Right ventricle myocardium inferior (tissue), 1 donor: ENCODE results near the gene POLD4. TPM values are rescaled to one million over a fixed set of nuclear protein-coding genes. Genes with fewer than 3 reads are reported as not detected.
A peak's percentile ranks its signal among the peaks of the same experiment; 100 is the strongest.

Source experiments
- ATAC-seq: fragments of 200-7000 bp; cut with Tn5 transposase; one replicate; pipeline ENCODE4 v1.9.1; 2020; ENCODE audit warnings: mild to moderate bottlenecking, moderate library complexity
- DNase-seq: peaks from one replicate; pipeline ENCODE4 v3.0.0; 2021; ENCODE audit errors: missing footprints
- intact Hi-C: fragments of 100-400 bp; cut with DNase I; formaldehyde crosslinking; loops from one replicate; pipeline ENCODE4 v1.11.0; 2022
- total RNA-seq: library from RNA; stranded (reverse); fragmentation: NEBNext Ultra II Directional; extraction: Animal tissue kit (Norgen Biotek cat#: 25700); gene quantifications from one replicate; pipeline ENCODE4 v1.2.1, GENCODE V29; 2021
- donor health status: DM: no; HTN: yes; CAD: no; lungs with severe emphysema.

POLD4 gene
- total RNA-seq, 1 donor from 2014 or later: 49.7 TPM

- no peak for DNase-seq
- intact Hi-C loops: loop anchor here (1.0 kb wide), 1 partner anchor 24 kb away; no protein-coding TSS in a partner anchor
- no peak for ATAC-seq
These were observed 4.7 kb upstream of the POLD4 start for GRCh38 chr11:67357831-67358670.

- ATAC-seq (no peak), DNase-seq (no peak)
- intact Hi-C loops: loop anchor here (1.0 kb wide), 1 partner anchor 25 kb away; no protein-coding TSS in a partner anchor
These were observed 3.7 kb upstream of the POLD4 start for GRCh38 chr11:67356864-67357561.

- DNase-seq: no peak
- intact Hi-C loops: no loop called here
- no peak for ATAC-seq
These were observed 3.1 kb upstream of the POLD4 start for GRCh38 chr11:67356387-67356863.

- ATAC-seq (no peak), DNase-seq (no peak)
- intact Hi-C loops: no loop called here
These were observed 2.5 kb upstream of the POLD4 start for GRCh38 chr11:67355794-67356386.

GRCh38 chr11:67355023-67355793 is 1.9 kb upstream of the POLD4 start:
- intact Hi-C loops: no loop called here
- ATAC-seq: no peak
- no peak for DNase-seq

- intact Hi-C loops: loop anchor here (5.0 kb wide), 1 partner anchor 153 kb away; the partner anchor contains the start of genes CDK2AP2 and PITPNM1
- DNase-seq (no peak), ATAC-seq (peak; percentile 17)
These were observed 1.0 kb upstream of the POLD4 start for GRCh38 chr11:67354075-67355022.

GRCh38 chr11:67352546-67353316 is 615 bp downstream of the POLD4 start:
- intact Hi-C loops: loop anchor here (5.0 kb wide), 1 partner anchor 155 kb away; the partner anchor contains the start of genes CDK2AP2 and PITPNM1
- ATAC-seq: peak; percentile 8
- peak; percentile 80 for DNase-seq

GRCh38 chr11:67351275-67352005 is 1.9 kb downstream of the POLD4 start:
- intact Hi-C loops: loop anchor here (5.0 kb wide), 1 partner anchor 156 kb away; the partner anchor contains the start of genes CDK2AP2 and PITPNM1
- DNase-seq: no peak

GRCh38 chr11:67349928-67350465 is 3.3 kb downstream of the POLD4 start:
- intact Hi-C loops: loop anchor here (5.0 kb wide), 1 partner anchor 157 kb away; the partner anchor contains the start of genes CDK2AP2 and PITPNM1
- DNase-seq (no peak), ATAC-seq (no peak)

More at GRCh38 chr11:67351275-67352005, 1.9 kb downstream of the POLD4 start:
- no peak for ATAC-seq

- ATAC-seq (no peak), DNase-seq (no peak)
- intact Hi-C loops: no loop called here
These were observed 3.9 kb downstream of the POLD4 start for GRCh38 chr11:67349457-67349856.

GRCh38 chr11:67349036-67349435 is 4.3 kb downstream of the POLD4 start:
- no peak for ATAC-seq
- DNase-seq: no peak
- intact Hi-C loops: no loop called here

- no peak for DNase-seq
- no peak for ATAC-seq
- intact Hi-C loops: no loop called here
These were observed 5.2 kb downstream of the POLD4 start for GRCh38 chr11:67347964-67348749.

GRCh38 chr11:67345920-67346819 is 7.2 kb downstream of the POLD4 start:
- no peak for DNase-seq
- intact Hi-C loops: no loop called here
- no peak for ATAC-seq
